H54 (cell line): ENCODE results near the gene SDHC.

ENCODE experiments used
- DNase-seq: peaks from one replicate; pipeline ENCODE4 v3.0.0; 2011; ENCODE audit warnings: low spot score, mixed read lengths; ENCODE audit not compliant: insufficient read length
- FAIRE-seq: peaks from 3 replicates; lab custom pipeline; 2011; peaks lifted over from hg19 to GRCh38; lab: Jason Lieb, UNC
- POLR2A ChIP-seq: IDR thresholded peaks from 2 replicates; pipeline ENCODE4 v1.6.1; 2011; ENCODE audit warnings: low read depth, mild to moderate bottlenecking, low read length

The SDHC gene

DNA sequence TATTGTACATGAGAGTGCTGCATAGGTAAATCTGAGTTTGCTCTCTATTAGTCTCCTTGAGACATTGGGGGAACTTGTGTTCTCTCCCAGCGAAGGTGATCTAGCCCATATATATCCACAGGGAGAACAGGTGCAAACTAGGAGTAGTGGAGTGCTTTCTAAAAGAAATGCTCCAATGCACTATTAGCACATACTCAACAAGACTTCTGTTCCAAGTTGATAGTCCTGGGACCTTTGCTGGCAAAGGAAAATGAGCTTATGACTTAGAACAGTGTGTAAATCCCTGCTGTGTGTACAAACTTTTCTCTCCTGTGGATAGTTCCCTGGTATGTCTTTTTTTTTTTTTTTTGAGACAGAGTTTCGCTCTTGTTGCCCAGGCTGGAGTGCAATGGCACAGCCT lies 28.0 kb downstream of the SDHC start:
- no peak for FAIRE-seq
- no peak for DNase-seq
- no peak for TF ChIP-seq POLR2A

- no peak for TF ChIP-seq POLR2A
- no peak for FAIRE-seq
- DNase-seq: no peak
These were observed 28.6 kb downstream of the SDHC start for GRCh38 chr1:161342821-161343220.

- no peak for DNase-seq
- no peak for TF ChIP-seq POLR2A
- no peak for FAIRE-seq
These were observed 36.5 kb downstream of the SDHC start for GRCh38 chr1:161350671-161351070.

- no peak for TF ChIP-seq POLR2A
- FAIRE-seq (no peak), DNase-seq (no peak)
These were observed 37.3 kb downstream of the SDHC start for GRCh38 chr1:161351482-161351881.

- no peak for DNase-seq
- no peak for FAIRE-seq
- TF ChIP-seq POLR2A: no peak
These were observed 42.9 kb downstream of the SDHC start for GRCh38 chr1:161357073-161357472.

DNA sequence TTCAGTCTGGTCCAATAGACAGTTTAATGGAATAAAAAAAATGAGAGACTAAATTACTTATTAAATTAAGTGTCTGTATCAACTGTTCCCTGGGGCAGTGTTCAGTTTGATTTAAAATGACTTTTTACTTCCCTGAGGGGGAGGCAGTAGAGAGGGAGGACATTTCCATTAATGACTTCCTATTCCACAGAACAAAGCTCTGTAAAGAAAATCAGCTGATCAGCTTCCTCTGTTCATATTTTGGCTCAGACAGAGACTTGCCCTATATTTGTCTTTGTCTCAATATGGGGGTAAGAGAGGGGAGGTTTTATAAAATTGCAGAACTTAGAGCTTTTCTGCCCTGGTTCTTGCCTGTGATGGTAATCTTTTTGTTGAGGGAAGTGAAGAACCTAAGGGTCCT lies 45.1 kb downstream of the SDHC start:
- no peak for DNase-seq
- no peak for TF ChIP-seq POLR2A
- FAIRE-seq: no peak

- TF ChIP-seq POLR2A: no peak
- DNase-seq (no peak), FAIRE-seq (no peak)
These were observed 50.2 kb downstream of the SDHC start for GRCh38 chr1:161364332-161364731.

GRCh38 chr1:161365207-161365606 lies 51.0 kb downstream of the SDHC start:
- FAIRE-seq (no peak), DNase-seq (no peak)
- TF ChIP-seq POLR2A: no peak

DNA sequence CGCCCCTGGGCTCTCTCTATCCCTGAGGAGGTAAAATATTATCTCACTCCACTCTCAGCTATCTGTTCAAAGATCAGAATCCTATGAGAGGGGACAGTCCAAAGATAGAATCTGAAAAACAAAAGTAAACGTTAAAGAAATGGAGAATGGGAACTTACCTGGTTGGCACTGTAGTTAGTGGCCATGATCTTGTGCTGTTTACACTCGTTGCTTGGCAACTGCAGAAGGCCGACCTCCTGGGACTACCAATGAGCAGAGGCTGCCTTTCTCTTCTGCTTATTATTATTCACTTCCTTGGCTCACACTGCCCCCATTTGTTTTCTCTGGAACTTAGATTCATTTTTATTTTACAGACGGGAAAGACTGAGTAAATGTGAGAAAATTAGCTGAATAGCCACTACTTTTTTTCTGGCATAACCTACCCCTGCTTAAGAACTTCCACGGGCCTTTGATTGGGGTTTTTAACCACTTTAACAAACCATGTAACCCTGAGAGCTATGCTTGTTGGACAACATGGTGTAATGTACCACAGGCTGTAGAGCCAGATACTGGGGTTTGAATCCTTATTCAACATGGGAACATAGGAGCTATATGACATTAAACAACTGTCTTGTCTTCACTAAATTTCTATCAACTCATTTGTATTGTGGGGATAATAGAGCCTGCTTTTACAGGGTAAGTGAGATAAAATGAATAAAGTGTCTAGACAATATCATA lies 53.7 kb downstream of the SDHC start, which contains the start of gene CFAP126:
Gene CFAP126 (minus strand): TSS at position 193 of the 717 bp plus-strand sequence. CDS start 8 bp downstream, at position 185.
- FAIRE-seq: peak; percentile 80
- no peak for TF ChIP-seq POLR2A
- DNase-seq: peak; percentile 72

DNA sequence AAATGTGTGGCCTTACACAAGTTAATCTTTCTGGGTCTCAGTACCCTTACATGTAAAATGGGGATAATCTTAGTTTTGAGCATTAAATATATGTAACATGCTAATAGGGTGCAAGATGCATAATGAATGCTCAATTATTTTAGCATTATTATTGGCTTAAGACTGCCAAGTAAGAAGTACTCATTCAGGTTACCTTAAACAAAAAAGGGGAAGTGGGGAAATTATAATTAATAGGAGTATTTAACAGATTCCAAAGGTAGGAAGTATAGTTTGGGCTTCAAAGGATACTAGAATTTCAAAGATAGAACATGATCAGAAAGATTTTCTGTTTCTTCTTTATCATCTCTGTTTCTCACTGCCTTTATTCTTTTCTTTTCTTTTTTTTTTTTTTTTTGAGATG lies 59.3 kb downstream of the SDHC start:
- TF ChIP-seq POLR2A: no peak
- no peak for DNase-seq
- FAIRE-seq: no peak

GRCh38 chr1:161374373-161374772 lies 60.2 kb downstream of the SDHC start:
- DNase-seq (peak; percentile 23), FAIRE-seq (no peak)
- no peak for TF ChIP-seq POLR2A

DNA sequence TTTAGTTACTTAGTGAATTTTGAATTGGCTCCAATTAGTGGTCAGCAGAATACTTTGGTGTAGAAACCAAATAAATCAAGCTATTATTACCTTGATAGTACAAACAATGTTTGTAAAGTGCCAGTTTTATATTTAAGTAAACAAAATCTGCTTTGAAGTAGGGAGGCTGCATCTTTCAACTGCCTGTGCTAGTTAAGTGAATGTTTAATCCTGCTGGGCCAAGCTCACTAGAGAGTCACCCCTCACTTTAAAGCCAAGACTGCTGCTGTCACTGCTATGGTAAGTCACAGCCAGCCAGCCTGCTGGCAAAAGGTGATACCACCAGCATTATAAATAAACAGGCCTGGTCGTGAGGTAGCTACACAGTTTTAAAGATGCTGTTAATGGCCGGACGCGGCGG lies 63.8 kb downstream of the SDHC start:
- no peak for TF ChIP-seq POLR2A
- DNase-seq (no peak), FAIRE-seq (no peak)

- FAIRE-seq (no peak), DNase-seq (no peak)
- no peak for TF ChIP-seq POLR2A
These were observed 64.9 kb downstream of the SDHC start for GRCh38 chr1:161379071-161379470.

GRCh38 chr1:161381707-161382106 lies 67.5 kb downstream of the SDHC start:
- FAIRE-seq (no peak), DNase-seq (no peak)
- TF ChIP-seq POLR2A: no peak
